ENCODE measurements around the gene COX14.
A peak's percentile ranks its signal among the peaks of the same experiment; 100 is the strongest.

COX14 gene

GRCh38 chr12:50162230-50162629 lies 50.2 kb downstream of the COX14 start:
- DNase-seq: no peak

GRCh38 chr12:50164963-50165362 lies 52.9 kb downstream of the COX14 start:
- no peak for DNase-seq

DNA sequence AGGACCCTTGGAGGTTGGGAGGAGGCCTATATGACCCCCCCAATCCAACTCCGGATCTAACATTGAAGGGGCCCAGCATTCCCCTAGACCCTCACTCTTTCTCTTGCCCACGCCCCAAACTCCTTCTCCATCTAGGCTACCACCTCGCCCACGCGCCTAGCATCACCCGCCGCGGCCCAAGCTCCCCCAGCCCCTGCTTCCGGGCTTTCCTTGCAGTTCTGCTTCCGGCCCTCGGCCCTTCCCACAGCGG lies 54.7 kb downstream of the COX14 start:
- DNase-seq: peak; percentile 32

DNA sequence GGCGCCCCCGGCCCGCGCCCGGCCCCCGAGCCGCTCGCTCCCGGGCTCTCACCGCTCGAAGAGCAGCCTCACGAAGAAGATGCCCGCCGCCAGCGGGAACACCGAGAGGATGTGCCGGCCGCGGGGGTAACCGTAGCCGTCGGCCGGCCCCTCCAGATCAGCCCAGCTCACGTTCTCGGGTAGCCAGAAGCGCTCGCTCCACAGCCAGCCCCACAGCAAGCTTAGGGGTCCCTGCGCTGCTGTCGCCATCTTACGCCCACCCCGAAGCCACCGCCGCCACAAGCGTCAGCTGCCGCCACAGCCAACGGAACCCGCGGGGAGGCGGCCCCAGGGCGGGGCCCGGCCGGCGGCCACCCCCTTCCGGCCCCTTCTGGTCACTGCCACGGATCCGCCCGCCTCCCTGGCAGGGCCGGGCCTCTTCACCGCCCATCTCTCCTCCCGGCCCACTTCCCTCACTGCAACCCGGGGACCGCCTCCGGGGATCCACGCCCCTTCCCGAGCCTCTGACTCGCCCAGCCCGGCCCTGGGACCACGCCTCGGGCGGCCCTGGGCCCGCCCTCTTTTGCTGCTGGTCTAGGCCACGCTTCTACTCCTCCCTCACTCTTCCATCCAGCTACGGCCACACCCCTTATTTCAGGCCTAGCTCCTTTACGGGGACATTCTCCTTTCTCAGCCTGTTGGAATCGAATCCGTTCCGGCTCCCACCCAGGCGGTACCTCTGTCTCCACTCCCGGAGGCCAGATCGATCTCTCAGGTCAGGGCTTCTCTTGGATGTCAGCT lies 55.2 kb downstream of the COX14 start, which contains the start of gene CERS5:
TSS of gene CERS5 (minus strand) at position 321 of the 780 bp plus-strand sequence. CDS start at position 249, 72 bp downstream.
- peak; percentile 89 for DNase-seq

Data from activated T-cell treated with anti-CD3 and anti-CD28 coated beads for 4 hours (primary cell).